ENCODE results near the gene MRPL23. TPM values are rescaled to one million over a fixed set of nuclear protein-coding genes. Genes with fewer than 3 reads are reported as not detected.

Gene MRPL23
- total RNA-seq, 3 donors from 2014 or later: 109 to 171 (median 112) TPM

- H3K27me3 ChIP-seq: no peaks in the 10 kb centered on the region
- no peaks in the 10 kb centered on the region for H3K36me3 ChIP-seq
- no peak overlapping the region for H3K4me3 ChIP-seq
- intact Hi-C loops (cut with DNase I; ENCODE audit: low total_unique reads): no loop called here
- H3K9me3 ChIP-seq: no peaks in the 10 kb centered on the region
- TF ChIP-seq POLR2A (IDR thresholded peaks at IDR 0.05) (no peak), POLR2AphosphoS5 (IDR thresholded peaks at IDR 0.05) (no peak), CTCF (IDR thresholded peaks at IDR 0.05) (no peak)
- H3K27ac ChIP-seq: no peak overlapping the region
- H3K4me1 ChIP-seq: no peaks in the 10 kb centered on the region
- DNase-seq (ENCODE audit: low spot score in 2 of 2): no peak
Measured at GRCh38 chr11:1992111-1992510, 45.0 kb downstream of the MRPL23 start.

GRCh38 chr11:1994121-1994520 lies 47.0 kb downstream of the MRPL23 start:
- no peak for DNase-seq (ENCODE audit: low spot score in 2 of 2)
- intact Hi-C loops (cut with DNase I; ENCODE audit: low total_unique reads): no loop called here
- Histone ChIP-seq H3K27ac (no peak overlapping the region), H3K9me3 (no peaks in the 10 kb centered on the region), H3K36me3 (no peaks in the 10 kb centered on the region), H3K27me3 (no peaks in the 10 kb centered on the region), H3K4me3 (no peak overlapping the region), H3K4me1 (no peaks in the 10 kb centered on the region)
- TF ChIP-seq POLR2AphosphoS5 (IDR thresholded peaks at IDR 0.05) (no peak), POLR2A (IDR thresholded peaks at IDR 0.05) (no peak), CTCF (IDR thresholded peaks at IDR 0.05) (no peak)

GRCh38 chr11:1997755-1998154 lies 50.6 kb downstream of the MRPL23 start, which contains the start of gene H19:
Gene H19, minus strand, starts transcription at chr11:1997842.
- Histone ChIP-seq H3K9me3 (no peaks in the 10 kb centered on the region), H3K36me3 (no peaks in the 10 kb centered on the region), H3K27ac (no peak within 1 kb of the TSS), H3K4me1 (no peaks in the 10 kb centered on the region), H3K4me3 (no peak within 1 kb of the TSS), H3K27me3 (no peaks in the 10 kb centered on the region)
- DNase-seq (ENCODE audit: low spot score in 2 of 2): no peak
- TF ChIP-seq POLR2A (IDR thresholded peaks at IDR 0.05): no peak
- intact Hi-C loops (cut with DNase I; ENCODE audit: low total_unique reads): no loop called here

GRCh38 chr11:1998290-1998689 lies 51.2 kb downstream of the MRPL23 start:
- H3K4me1 ChIP-seq: no peaks in the 10 kb centered on the region
- no peaks in the 10 kb centered on the region for H3K27me3 ChIP-seq
- intact Hi-C loops (cut with DNase I; ENCODE audit: low total_unique reads): no loop called here
- no peaks in the 10 kb centered on the region for H3K36me3 ChIP-seq
- no peak for DNase-seq (ENCODE audit: low spot score in 2 of 2)
- no peak overlapping the region for H3K27ac ChIP-seq
- TF ChIP-seq CTCF (IDR thresholded peaks at IDR 0.05) (no peak), POLR2AphosphoS5 (IDR thresholded peaks at IDR 0.05) (no peak), POLR2A (IDR thresholded peaks at IDR 0.05) (no peak)
- H3K4me3 ChIP-seq: no peak overlapping the region
- no peaks in the 10 kb centered on the region for H3K9me3 ChIP-seq

- no peaks in the 10 kb centered on the region for H3K4me1 ChIP-seq
- H3K27me3 ChIP-seq: no peaks in the 10 kb centered on the region
- H3K9me3 ChIP-seq: no peaks in the 10 kb centered on the region
- no peaks in the 10 kb centered on the region for H3K36me3 ChIP-seq
- DNase-seq (ENCODE audit: low spot score in 2 of 2): no peak
- no peak overlapping the region for H3K4me3 ChIP-seq
- TF ChIP-seq POLR2A (IDR thresholded peaks at IDR 0.05) (no peak), POLR2AphosphoS5 (IDR thresholded peaks at IDR 0.05) (no peak), CTCF (IDR thresholded peaks at IDR 0.05) (no peak)
- H3K27ac ChIP-seq: no peak overlapping the region
- intact Hi-C loops (cut with DNase I; ENCODE audit: low total_unique reads): no loop called here
Measured at GRCh38 chr11:1998861-1999260, 51.7 kb downstream of the MRPL23 start.
